HG02610 (cell line): Measurements from ENCODE around the gene TFIP11.

Experiments used
- ATAC-seq: cut with Tn5 transposase; IDR thresholded peaks from one replicate; pipeline ENCODE4 v1.9.1; 2021; ENCODE audit warnings: mild to moderate bottlenecking, moderate library complexity; ENCODE audit not compliant: unreplicated experiment

TFIP11 gene

GRCh38 chr22:26480611-26480932 is 31.7 kb downstream of the TFIP11 start:
- no peak for ATAC-seq

- no peak for ATAC-seq
Observed at GRCh38 chr22:26479792-26480610, 32.3 kb downstream of the TFIP11 start.

- ATAC-seq = no peak
Observed at GRCh38 chr22:26479043-26479791, 33.1 kb downstream of the TFIP11 start.

GRCh38 chr22:26477341-26477731 is 34.9 kb downstream of the TFIP11 start:
- no peak for ATAC-seq

GRCh38 chr22:26476705-26477340 is 35.5 kb downstream of the TFIP11 start:
- ATAC-seq = no peak

GRCh38 chr22:26474682-26475081 is 37.6 kb downstream of the TFIP11 start:
- no peak for ATAC-seq

- ATAC-seq = no peak
Observed at GRCh38 chr22:26471522-26471921, 40.8 kb downstream of the TFIP11 start.

- ATAC-seq = no peak
Observed at GRCh38 chr22:26470807-26471206, 41.5 kb downstream of the TFIP11 start.

- ATAC-seq = no peak
Observed at GRCh38 chr22:26466196-26466595, 46.1 kb downstream of the TFIP11 start.

- ATAC-seq = no peak
Observed at GRCh38 chr22:26464312-26464711, 48.0 kb downstream of the TFIP11 start.

- no peak for ATAC-seq
Observed at GRCh38 chr22:26463688-26464087, 48.6 kb downstream of the TFIP11 start.

GRCh38 chr22:26463101-26463661 is 49.1 kb downstream of the TFIP11 start:
- ATAC-seq = no peak

- no peak for ATAC-seq
Observed at GRCh38 chr22:26462641-26463040, 49.6 kb downstream of the TFIP11 start.

- ATAC-seq = no peak
Observed at GRCh38 chr22:26462051-26462450, 50.2 kb downstream of the TFIP11 start.

GRCh38 chr22:26461188-26461810 is 51.0 kb downstream of the TFIP11 start:
- no peak for ATAC-seq

GRCh38 chr22:26460202-26460601 is 52.1 kb downstream of the TFIP11 start:
- no peak for ATAC-seq

- no peak for ATAC-seq
Observed at GRCh38 chr22:26457661-26458272, 54.5 kb downstream of the TFIP11 start.

- ATAC-seq = no peak
Observed at GRCh38 chr22:26453812-26454500, 58.3 kb downstream of the TFIP11 start.

- no peak for ATAC-seq
Observed at GRCh38 chr22:26453216-26453615, 59.1 kb downstream of the TFIP11 start.
